HEK293 (cell line): ENCODE data around the gene PSTPIP2.
A peak's percentile ranks its signal among the peaks of the same experiment; 100 is the strongest.

Source experiments
- AEBP2 ChIP-seq: fragments of 450-650 bp; formaldehyde crosslinking; IDR thresholded peaks from 2 replicates; pipeline ENCODE4 v1.5.1; 2016; ENCODE audit warnings: missing biosample characterization, missing genetic modification characterization, borderline replicate concordance
- BCL11B ChIP-seq: fragments of 450-650 bp; formaldehyde crosslinking; IDR thresholded peaks from 2 replicates; pipeline ENCODE4 v1.5.1; 2016; ENCODE audit warnings: low read depth, missing biosample characterization, missing genetic modification characterization
- CTCF ChIP-seq: fragments of 450-650 bp; formaldehyde crosslinking; IDR thresholded peaks from 2 replicates; pipeline ENCODE4 v1.5.1; 2016; ENCODE audit warnings: missing biosample characterization, missing genetic modification characterization
- GLI2 ChIP-seq: fragments of 450-650 bp; formaldehyde crosslinking; IDR thresholded peaks from 2 replicates; pipeline ENCODE4; 2017; ENCODE audit warnings: missing biosample characterization, missing genetic modification characterization, low read depth, borderline replicate concordance
- KLF16 ChIP-seq: fragments of 450-650 bp; formaldehyde crosslinking; IDR thresholded peaks from 2 replicates; pipeline ENCODE4 v1.5.1; 2017; ENCODE audit warnings: missing biosample characterization, missing genetic modification characterization
- KLF8 ChIP-seq: fragments of 450-650 bp; formaldehyde crosslinking; IDR thresholded peaks from 2 replicates; pipeline ENCODE4 v1.5.1; 2016; ENCODE audit warnings: missing biosample characterization, missing genetic modification characterization
- MEIS1 ChIP-seq: sonication (generic); formaldehyde crosslinking; IDR thresholded peaks from 2 replicates; pipeline ENCODE4 v1.8.1; 2022; ENCODE audit warnings: missing genetic modification reagents, mild to moderate bottlenecking, borderline replicate concordance
- PRDM10 ChIP-seq: fragments of 450-650 bp; formaldehyde crosslinking; IDR thresholded peaks from 2 replicates; pipeline ENCODE4 v1.5.1; 2016; ENCODE audit warnings: missing biosample characterization, missing genetic modification characterization
- SALL2 ChIP-seq: fragments of 450-650 bp; formaldehyde crosslinking; IDR thresholded peaks from 2 replicates; pipeline ENCODE4 v1.5.0; 2017; ENCODE audit warnings: missing biosample characterization, mild to moderate bottlenecking, missing genetic modification characterization, borderline replicate concordance
- SETDB1 ChIP-seq: IDR thresholded peaks from one replicate; pipeline ENCODE4 v1.6.1; 2017; ENCODE audit warnings: mild to moderate bottlenecking, low read length, moderate library complexity, mixed read lengths; ENCODE audit not compliant: insufficient read length
- SP3 ChIP-seq: fragments of 450-650 bp; formaldehyde crosslinking; IDR thresholded peaks from 2 replicates; pipeline ENCODE4 v1.5.1; 2016; ENCODE audit warnings: missing biosample characterization, missing genetic modification characterization
- TCF7L2 ChIP-seq: IDR thresholded peaks from 2 replicates; pipeline ENCODE4 v1.6.1; 2011; ENCODE audit warnings: low read depth, mild to moderate bottlenecking, inconsistent platforms, low read length, moderate library complexity, borderline replicate concordance
- ZBTB6 ChIP-seq: fragments of 450-650 bp; formaldehyde crosslinking; IDR thresholded peaks from 2 replicates; pipeline ENCODE4 v1.5.1; 2017; ENCODE audit warnings: missing biosample characterization, missing genetic modification characterization
- ZEB2 ChIP-seq: fragments of 450-650 bp; formaldehyde crosslinking; IDR thresholded peaks from 2 replicates; pipeline ENCODE4 v1.5.1; 2016; ENCODE audit warnings: missing biosample characterization, missing genetic modification characterization
- ZFP69B ChIP-seq: fragments of 450-650 bp; formaldehyde crosslinking; IDR thresholded peaks from 2 replicates; pipeline ENCODE4 v1.5.1; 2016; ENCODE audit warnings: missing biosample characterization, missing genetic modification characterization
- ZNF121 ChIP-seq: fragments of 450-650 bp; formaldehyde crosslinking; IDR thresholded peaks from 2 replicates; pipeline ENCODE4 v1.5.1; 2016; ENCODE audit warnings: missing biosample characterization, missing genetic modification characterization
- ZNF146 ChIP-seq: fragments of 450-650 bp; formaldehyde crosslinking; IDR thresholded peaks from 2 replicates; pipeline ENCODE4 v1.5.1; 2016; ENCODE audit warnings: missing biosample characterization, missing genetic modification characterization
- ZNF175 ChIP-seq: fragments of 450-650 bp; formaldehyde crosslinking; IDR thresholded peaks from 2 replicates; pipeline ENCODE4 v1.5.1; 2016; ENCODE audit warnings: missing biosample characterization, missing genetic modification characterization
- ZNF184 ChIP-seq: fragments of 450-650 bp; IDR thresholded peaks from 2 replicates; pipeline ENCODE4 v1.5.1; 2018; ENCODE audit warnings: missing biosample characterization, mild to moderate bottlenecking, missing genetic modification characterization
- ZNF211 ChIP-seq: fragments of 450-650 bp; formaldehyde crosslinking; IDR thresholded peaks from 2 replicates; pipeline ENCODE4 v1.5.1; 2016; ENCODE audit warnings: low read depth, missing biosample characterization, missing genetic modification characterization
- ZNF223 ChIP-seq: fragments of 450-650 bp; formaldehyde crosslinking; IDR thresholded peaks from 2 replicates; pipeline ENCODE4 v1.5.1; 2016; ENCODE audit warnings: missing biosample characterization, missing genetic modification characterization
- ZNF292 ChIP-seq: fragments of 450-650 bp; formaldehyde crosslinking; IDR thresholded peaks from 2 replicates; pipeline ENCODE4 v1.5.1; 2016; ENCODE audit warnings: low read depth, missing biosample characterization, missing genetic modification characterization, borderline replicate concordance
- ZNF302 ChIP-seq: fragments of 450-650 bp; formaldehyde crosslinking; IDR thresholded peaks from 2 replicates; pipeline ENCODE4 v1.5.1; 2016; ENCODE audit warnings: missing biosample characterization, missing genetic modification characterization, low read depth
- ZNF335 ChIP-seq: fragments of 450-650 bp; formaldehyde crosslinking; conservative IDR thresholded peaks from 2 replicates; pipeline ENCODE4 v1.5.1; 2016; ENCODE audit warnings: missing biosample characterization, missing genetic modification characterization
- ZNF350 ChIP-seq: fragments of 450-650 bp; formaldehyde crosslinking; IDR thresholded peaks from 2 replicates; pipeline ENCODE4 v1.5.0; 2017; ENCODE audit warnings: missing biosample characterization, mild to moderate bottlenecking, missing genetic modification characterization
- ZNF416 ChIP-seq: fragments of 450-650 bp; formaldehyde crosslinking; IDR thresholded peaks from 2 replicates; pipeline ENCODE4 v1.5.1; 2016; ENCODE audit warnings: missing biosample characterization, missing genetic modification characterization
- ZNF501 ChIP-seq: fragments of 450-650 bp; formaldehyde crosslinking; IDR thresholded peaks from 2 replicates; pipeline ENCODE4 v1.5.1; 2016; ENCODE audit warnings: missing biosample characterization, missing genetic modification characterization
- ZNF585B ChIP-seq: fragments of 450-650 bp; formaldehyde crosslinking; IDR thresholded peaks from 2 replicates; pipeline ENCODE4 v1.5.1; 2016; ENCODE audit warnings: missing biosample characterization, missing genetic modification characterization
- ZNF626 ChIP-seq: fragments of 450-650 bp; sonication (Bioruptor Pico); formaldehyde crosslinking; IDR thresholded peaks from 2 replicates; pipeline ENCODE4 v1.5.1; 2018; ENCODE audit warnings: missing biosample characterization, missing genetic modification characterization, inconsistent platforms
- ZNF670 ChIP-seq: fragments of 450-650 bp; formaldehyde crosslinking; IDR thresholded peaks from 2 replicates; pipeline ENCODE4 v1.5.1; 2016; ENCODE audit warnings: missing biosample characterization, missing genetic modification characterization, low read depth
- ZNF707 ChIP-seq: fragments of 450-650 bp; formaldehyde crosslinking; IDR thresholded peaks from 2 replicates; pipeline ENCODE4 v1.5.1; 2016; ENCODE audit warnings: missing biosample characterization, missing genetic modification characterization
- ZNF768 ChIP-seq: fragments of 450-650 bp; formaldehyde crosslinking; IDR thresholded peaks from 2 replicates; pipeline ENCODE4 v1.5.1; 2018; ENCODE audit warnings: missing biosample characterization, mild to moderate bottlenecking, missing genetic modification characterization
- ZNF791 ChIP-seq: fragments of 450-650 bp; formaldehyde crosslinking; IDR thresholded peaks from 2 replicates; pipeline ENCODE4 v1.5.1; 2016; ENCODE audit warnings: missing biosample characterization, missing genetic modification characterization
- ZSCAN23 ChIP-seq: fragments of 450-650 bp; formaldehyde crosslinking; IDR thresholded peaks from 2 replicates; pipeline ENCODE4 v1.5.1; 2016; ENCODE audit warnings: missing biosample characterization, missing genetic modification characterization

Gene PSTPIP2

GRCh38 chr18:46104128-46104911 lies 32.3 kb upstream of the PSTPIP2 start, which contains the start of gene HAUS1 (continued):
- no peak for TF ChIP-seq TCF7L2
- no peak for TF ChIP-seq CTCF (tag by site-specific recombination)
- no peak for TF ChIP-seq ZNF292 (tag by site-specific recombination)
- peak; percentile 75; the same call in 1 of the 2 replicates for TF ChIP-seq KLF8 (tag by site-specific recombination)
- TF ChIP-seq ZNF121 (tag by site-specific recombination): no peak
- no peak for TF ChIP-seq ZNF146 (tag by site-specific recombination)
- no peak for TF ChIP-seq ZNF768 (tag by site-specific recombination)
- TF ChIP-seq ZNF416 (tag by site-specific recombination): no peak
- no peak for TF ChIP-seq MEIS1
- no peak for TF ChIP-seq ZEB2 (tag by site-specific recombination)
- TF ChIP-seq KLF16 (tag by site-specific recombination): peak; percentile 82
- TF ChIP-seq ZNF211 (tag by site-specific recombination): no peak
- TF ChIP-seq GLI2 (tag by site-specific recombination): no peak
- no peak for TF ChIP-seq SETDB1
- TF ChIP-seq ZNF335 (tag by site-specific recombination): peak; percentile 86
- TF ChIP-seq ZNF184 (tag by site-specific recombination): no peak
- no peak for TF ChIP-seq ZNF707 (tag by site-specific recombination)
- TF ChIP-seq ZNF302: no peak
- peak; percentile 95 for TF ChIP-seq SP3 (tag by site-specific recombination)
- TF ChIP-seq ZSCAN23 (tag by site-specific recombination): peak; percentile 75; the same call in 1 of the 2 replicates
- TF ChIP-seq BCL11B (tag by site-specific recombination): no peak
- no peak for TF ChIP-seq ZNF626 (tag by site-specific recombination)
- no peak for TF ChIP-seq AEBP2
- no peak for TF ChIP-seq SALL2 (tag by site-specific recombination)
- no peak for TF ChIP-seq ZNF670 (tag by site-specific recombination)
- no peak for TF ChIP-seq ZNF585B
- no peak for TF ChIP-seq ZNF175 (tag by site-specific recombination)
- 0 out of 2 replicates have a peak, but pooled peaks have one; percentile 23 for TF ChIP-seq ZFP69B (tag by site-specific recombination)
- TF ChIP-seq ZNF791 (tag by site-specific recombination): no peak
- no peak for TF ChIP-seq ZNF350 (tag by site-specific recombination)
- peak; percentile 99 for TF ChIP-seq PRDM10 (tag by site-specific recombination)
- TF ChIP-seq ZNF223: no peak
- TF ChIP-seq ZNF501 (tag by site-specific recombination): peak; percentile 96
- TF ChIP-seq ZBTB6: peak; percentile 82; the same call in 1 of the 2 replicates
